ENCODE data around the gene ZBED1. TPM values are rescaled to one million over a fixed set of nuclear protein-coding genes. Genes with fewer than 3 reads are reported as not detected.
"Not testable (repeated sequence)": the region's sequence is repeated elsewhere in the genome, so short reads cannot be mapped to it uniquely, and the experiment has no call there.

Gene ZBED1
- total and polyA plus RNA-seq, 7 experiments from 2014 or later = 23.7 to 44.3 (median 29.0) TPM

GRCh38 chrX:2471126-2471525, 29.6 kb downstream of the ZBED1 start:
- H3K9me3 Mint-ChIP-seq; intact Hi-C loops (cut with micrococcal nuclease); H3K27ac ChIP-seq (ENCODE audit: low read depth, low read length); CTCF ChIA-PET; H3K4me3 ChIP-seq (ENCODE audit: low read length); H3K4me3 Mint-ChIP-seq; DNase-seq; POLR2A ChIA-PET; H3K27me3 ChIP-seq (ENCODE audit: control insufficient read depth in 2 of 2, insufficient read depth in 2 of 2, low read length in 2 of 2); H3K9me3 ChIP-seq (ENCODE audit: control insufficient read depth in 2 of 3, low read length in 3 of 3); H3K4me1 ChIP-seq (ENCODE audit: control insufficient read depth in 2 of 2, insufficient read depth in 2 of 2, low read length in 2 of 2); ATAC-seq; H3K36me3 ChIP-seq (ENCODE audit: control insufficient read depth in 2 of 3, insufficient read depth in 3 of 3, low read length in 3 of 3); H3K27me3 Mint-ChIP-seq; H3K27ac Mint-ChIP-seq: not testable (repeated sequence)
- H3K36me3 Mint-ChIP-seq = peaks cover 3 to 39% (median 23%) of the 10 kb centered on the region in 5 donors
- H3K4me1 Mint-ChIP-seq = peaks cover 0 to 21% (median 13%) of the 10 kb centered on the region in 7 donors

- H3K9me3 Mint-ChIP-seq; H3K27me3 ChIP-seq (ENCODE audit: control insufficient read depth in 2 of 2, insufficient read depth in 2 of 2, low read length in 2 of 2); H3K4me1 ChIP-seq (ENCODE audit: control insufficient read depth in 2 of 2, insufficient read depth in 2 of 2, low read length in 2 of 2); CTCF ChIA-PET; intact Hi-C loops (cut with micrococcal nuclease); H3K27ac ChIP-seq (ENCODE audit: low read depth, low read length); H3K27me3 Mint-ChIP-seq; H3K36me3 ChIP-seq (ENCODE audit: control insufficient read depth in 2 of 3, insufficient read depth in 3 of 3, low read length in 3 of 3); ATAC-seq; H3K27ac Mint-ChIP-seq; H3K4me3 Mint-ChIP-seq; H3K9me3 ChIP-seq (ENCODE audit: control insufficient read depth in 2 of 3, low read length in 3 of 3); POLR2A ChIA-PET; DNase-seq; H3K4me3 ChIP-seq (ENCODE audit: low read length): not testable (repeated sequence)
- peaks cover 3 to 38% (median 18%) of the 10 kb centered on the region in 5 donors for H3K36me3 Mint-ChIP-seq
- peaks cover 0 to 22% (median 5%) of the 10 kb centered on the region in 7 donors for H3K4me1 Mint-ChIP-seq
These were observed 30.9 kb downstream of the ZBED1 start for GRCh38 chrX:2469852-2470251.

DNA sequence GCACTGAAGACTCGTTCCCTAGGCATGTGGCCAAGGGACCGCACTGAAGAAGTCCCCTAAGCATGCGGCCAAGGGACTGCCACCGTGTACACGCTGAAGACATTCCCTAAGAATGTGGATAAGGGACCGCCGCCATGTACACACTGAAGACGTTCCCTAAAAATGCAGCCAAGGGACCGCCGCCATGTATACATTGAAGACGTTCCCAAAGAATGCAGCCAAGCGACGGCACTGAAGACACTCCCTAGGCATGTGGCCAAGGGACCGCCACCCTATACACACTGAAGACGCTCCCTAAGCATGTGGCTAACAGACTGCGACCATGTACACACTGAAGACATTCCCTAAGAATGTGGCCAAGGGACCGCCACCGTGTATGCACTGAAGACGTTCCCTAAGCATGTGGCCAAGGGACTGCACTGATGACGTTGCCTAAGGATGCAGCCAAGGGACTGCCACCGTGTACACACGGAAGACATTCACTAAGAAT, 31.5 kb downstream of the ZBED1 start:
- Mint-ChIP-seq H3K36me3 (peaks cover 3 to 38% (median 18%) of the 10 kb centered on the region in 5 donors), H3K27me3 (no peaks in the 10 kb centered on the region), H3K4me3 (no peak overlapping the region), H3K4me1 (peaks cover 0 to 27% (median 5%) of the 10 kb centered on the region in 7 donors), H3K27ac (no peak overlapping the region), H3K9me3 (peaks cover 0 to 6% (median 0%) of the 10 kb centered on the region in 11 donors)
- H3K27ac ChIP-seq (ENCODE audit: low read depth, low read length) = no peak overlapping the region
- H3K4me1 ChIP-seq (ENCODE audit: control insufficient read depth in 2 of 2, insufficient read depth in 2 of 2, low read length in 2 of 2) = no peaks in the 10 kb centered on the region
- DNase-seq = no peak
- intact Hi-C loops (cut with micrococcal nuclease) = no loop called here
- H3K9me3 ChIP-seq (ENCODE audit: control insufficient read depth in 2 of 3, low read length in 3 of 3) = no peaks in the 10 kb centered on the region
- ChIA-PET CTCF (no interaction called here), POLR2A (no interaction called here)
- H3K4me3 ChIP-seq (ENCODE audit: low read length) = no peak overlapping the region
- no peaks in the 10 kb centered on the region for H3K36me3 ChIP-seq (ENCODE audit: control insufficient read depth in 2 of 3, insufficient read depth in 3 of 3, low read length in 3 of 3)
- no peak for ATAC-seq
- H3K27me3 ChIP-seq (ENCODE audit: control insufficient read depth in 2 of 2, insufficient read depth in 2 of 2, low read length in 2 of 2) = no peaks in the 10 kb centered on the region

- Mint-ChIP-seq H3K9me3 (peaks cover 0 to 6% (median 0%) of the 10 kb centered on the region in 11 donors), H3K27me3 (no peaks in the 10 kb centered on the region), H3K4me3 (no peak overlapping the region), H3K27ac (no peak overlapping the region), H3K36me3 (peaks cover under 1 to 34% (median 18%) of the 10 kb centered on the region in 5 donors), H3K4me1 (peaks cover 0 to 28% (median 6%) of the 10 kb centered on the region in 7 donors)
- no peak overlapping the region for H3K4me3 ChIP-seq (ENCODE audit: low read length)
- no peak for DNase-seq
- intact Hi-C loops (cut with micrococcal nuclease) = no loop called here
- CTCF ChIA-PET = no interaction called here
- no peaks in the 10 kb centered on the region for H3K27me3 ChIP-seq (ENCODE audit: control insufficient read depth in 2 of 2, insufficient read depth in 2 of 2, low read length in 2 of 2)
- H3K36me3 ChIP-seq (ENCODE audit: control insufficient read depth in 2 of 3, insufficient read depth in 3 of 3, low read length in 3 of 3) = no peaks in the 10 kb centered on the region
- POLR2A ChIA-PET = no interaction called here
- H3K4me1 ChIP-seq (ENCODE audit: control insufficient read depth in 2 of 2, insufficient read depth in 2 of 2, low read length in 2 of 2) = no peaks in the 10 kb centered on the region
- no peak for ATAC-seq
- no peaks in the 10 kb centered on the region for H3K9me3 ChIP-seq (ENCODE audit: control insufficient read depth in 2 of 3, low read length in 3 of 3)
- H3K27ac ChIP-seq (ENCODE audit: low read depth, low read length) = no peak overlapping the region
These were observed 32.2 kb downstream of the ZBED1 start for GRCh38 chrX:2468261-2469195.

GRCh38 chrX:2466876-2467656, 33.7 kb downstream of the ZBED1 start:
- no peaks in the 10 kb centered on the region for H3K9me3 ChIP-seq (ENCODE audit: control insufficient read depth in 2 of 3, low read length in 3 of 3)
- H3K36me3 Mint-ChIP-seq = peaks cover 0 to 30% (median 15%) of the 10 kb centered on the region in 5 donors
- no peak overlapping the region for H3K27ac Mint-ChIP-seq
- no peaks in the 10 kb centered on the region for H3K27me3 ChIP-seq (ENCODE audit: control insufficient read depth in 2 of 2, insufficient read depth in 2 of 2, low read length in 2 of 2)
- intact Hi-C loops (cut with micrococcal nuclease) = no loop called here
- H3K27ac ChIP-seq (ENCODE audit: low read depth, low read length) = no peak overlapping the region
- ATAC-seq (no peak), DNase-seq (no peak)
- no peaks in the 10 kb centered on the region for H3K36me3 ChIP-seq (ENCODE audit: control insufficient read depth in 2 of 3, insufficient read depth in 3 of 3, low read length in 3 of 3)
- no peak overlapping the region for H3K4me3 Mint-ChIP-seq
- H3K9me3 Mint-ChIP-seq = peaks cover 0 to 6% (median 0%) of the 10 kb centered on the region in 11 donors
- CTCF ChIA-PET = no interaction called here
- no peaks in the 10 kb centered on the region for H3K4me1 ChIP-seq (ENCODE audit: control insufficient read depth in 2 of 2, insufficient read depth in 2 of 2, low read length in 2 of 2)
- H3K4me3 ChIP-seq (ENCODE audit: low read length) = no peak overlapping the region
- POLR2A ChIA-PET = no interaction called here
- H3K27me3 Mint-ChIP-seq = no peaks in the 10 kb centered on the region
- H3K4me1 Mint-ChIP-seq = peaks cover 0 to 32% (median 11%) of the 10 kb centered on the region in 7 donors

- Histone ChIP-seq H3K4me1 (ENCODE audit: control insufficient read depth in 2 of 2, insufficient read depth in 2 of 2, low read length in 2 of 2) (no peaks in the 10 kb centered on the region), H3K9me3 (ENCODE audit: control insufficient read depth in 2 of 3, low read length in 3 of 3) (no peaks in the 10 kb centered on the region), H3K27me3 (ENCODE audit: control insufficient read depth in 2 of 2, insufficient read depth in 2 of 2, low read length in 2 of 2) (no peaks in the 10 kb centered on the region), H3K36me3 (ENCODE audit: control insufficient read depth in 2 of 3, insufficient read depth in 3 of 3, low read length in 3 of 3) (no peaks in the 10 kb centered on the region), H3K4me3 (ENCODE audit: low read length) (no peak overlapping the region), H3K27ac (ENCODE audit: low read depth, low read length) (no peak overlapping the region)
- ATAC-seq = no peak
- no peak overlapping the region for H3K4me3 Mint-ChIP-seq
- no peak for DNase-seq
- intact Hi-C loops (cut with micrococcal nuclease) = no loop called here
- H3K9me3 Mint-ChIP-seq = peaks cover 0 to 4% (median 0%) of the 10 kb centered on the region in 11 donors
- no peaks in the 10 kb centered on the region for H3K27me3 Mint-ChIP-seq
- no peak overlapping the region for H3K27ac Mint-ChIP-seq
- peaks cover 0 to 26% (median 11%) of the 10 kb centered on the region in 5 donors for H3K36me3 Mint-ChIP-seq
- POLR2A ChIA-PET = no interaction called here
- CTCF ChIA-PET = no interaction called here
- peaks cover 0 to 37% (median 11%) of the 10 kb centered on the region in 7 donors for H3K4me1 Mint-ChIP-seq
These were observed 36.1 kb downstream of the ZBED1 start for GRCh38 chrX:2464677-2465166.
